ENCODE data around the gene CAPN8.

CAPN8 gene

DNA sequence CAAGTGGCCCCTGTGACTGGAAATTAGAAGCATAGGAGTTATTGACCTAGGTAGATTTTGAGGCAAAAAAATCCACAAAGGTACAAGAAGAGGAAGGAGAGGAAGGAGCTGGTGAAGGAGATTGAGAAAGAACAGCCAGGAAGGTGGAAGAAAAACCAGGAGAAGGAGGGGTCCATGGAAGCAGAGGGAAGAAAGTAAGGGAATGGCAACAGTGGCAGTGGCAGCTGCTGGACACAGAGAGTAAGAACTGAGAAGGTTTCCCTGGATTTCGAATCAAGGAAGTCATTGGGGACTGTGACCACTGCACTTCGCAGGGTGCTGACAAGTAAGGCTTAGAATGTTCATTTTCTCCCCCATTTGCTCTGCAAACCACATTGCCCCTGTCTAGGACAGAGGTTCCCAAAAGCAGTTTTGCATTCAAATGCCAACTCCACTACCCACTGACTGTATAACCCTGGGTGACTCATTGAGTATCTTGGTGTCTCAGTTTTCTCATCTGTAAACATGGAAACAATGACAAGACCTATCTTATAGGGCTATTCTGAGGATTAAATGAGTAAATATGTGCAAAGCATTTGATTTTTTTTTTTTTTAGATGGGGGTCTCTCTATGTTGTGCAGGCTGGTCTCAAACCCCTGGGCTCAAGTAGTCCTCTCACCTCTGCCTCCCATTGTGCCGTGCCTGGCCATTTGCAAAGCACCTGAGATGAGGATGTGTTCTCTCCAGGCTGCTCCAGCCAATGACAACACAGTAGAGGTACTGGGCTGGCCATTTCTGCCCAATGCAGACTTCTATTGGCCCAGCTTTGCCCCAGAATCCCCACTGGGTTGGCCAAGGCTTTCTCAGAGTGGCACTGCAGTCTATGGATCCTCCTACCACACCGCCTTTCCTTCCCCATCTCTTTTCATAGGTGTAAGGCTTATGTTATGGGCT lies 37.5 kb upstream of the CAPN8 start:
- DNase-seq (ENCODE audit: low read depth in 2 of 2), result no peak

DNA sequence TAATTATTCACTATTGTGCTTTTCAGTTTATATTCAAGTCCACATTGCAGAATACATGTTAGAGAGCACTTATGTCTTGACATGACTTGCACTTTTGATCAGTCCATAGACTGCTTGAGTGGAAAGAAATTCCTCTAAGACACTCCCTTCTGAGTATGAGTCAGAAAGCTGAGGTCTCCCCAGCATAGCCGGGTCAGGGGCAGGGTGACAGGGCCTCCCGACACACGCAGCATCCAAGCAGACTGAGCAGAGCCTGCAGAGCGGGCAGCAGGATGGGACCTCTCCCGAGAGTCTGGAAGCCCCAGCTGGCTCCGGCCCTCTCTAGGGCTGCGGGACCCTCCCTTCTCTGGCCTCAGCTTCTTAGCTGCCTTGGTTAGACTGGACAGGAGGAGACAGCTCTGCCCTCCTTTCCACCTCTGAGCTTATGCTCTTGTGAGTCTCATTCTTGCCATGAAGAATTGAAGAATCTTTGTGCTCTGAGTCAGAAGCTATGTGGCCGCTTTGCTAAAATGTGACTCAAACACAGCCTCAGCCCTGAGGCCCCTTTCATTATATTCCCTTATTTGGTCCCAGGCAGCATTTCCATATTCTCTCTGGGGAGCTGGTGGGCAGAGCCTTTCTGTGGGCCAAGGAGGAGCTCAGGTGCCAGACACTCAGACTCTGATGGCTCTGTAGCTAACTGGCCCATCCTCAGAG lies 35.6 kb upstream of the CAPN8 start:
- no peak for DNase-seq (ENCODE audit: low read depth in 2 of 2)

DNA sequence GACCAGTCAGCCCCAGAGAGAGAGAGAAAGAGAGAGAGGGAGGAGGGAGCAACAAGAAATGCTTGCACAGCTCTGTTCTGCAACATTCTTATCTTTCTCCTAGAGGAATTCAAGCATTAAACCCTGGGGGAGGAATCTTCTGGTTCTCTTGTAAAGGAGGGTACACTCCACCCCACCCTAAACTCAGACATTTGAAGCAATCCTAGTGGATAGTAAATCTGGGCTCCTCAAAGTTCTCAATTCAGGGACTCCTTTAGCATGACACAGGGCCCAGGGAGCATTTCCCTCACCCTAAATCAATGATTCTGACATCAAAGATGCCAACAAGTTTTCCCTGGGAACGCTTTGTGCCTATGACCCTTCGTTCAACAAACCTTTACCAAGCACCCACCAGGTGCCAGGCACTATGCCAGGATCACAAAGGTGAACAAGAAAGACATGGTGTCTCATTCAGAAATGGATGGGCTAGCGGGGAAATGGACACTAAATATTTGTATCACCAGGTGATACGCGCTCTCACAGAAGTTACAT lies 35.0 kb upstream of the CAPN8 start:
- no peak for DNase-seq (ENCODE audit: low read depth in 2 of 2)

DNA sequence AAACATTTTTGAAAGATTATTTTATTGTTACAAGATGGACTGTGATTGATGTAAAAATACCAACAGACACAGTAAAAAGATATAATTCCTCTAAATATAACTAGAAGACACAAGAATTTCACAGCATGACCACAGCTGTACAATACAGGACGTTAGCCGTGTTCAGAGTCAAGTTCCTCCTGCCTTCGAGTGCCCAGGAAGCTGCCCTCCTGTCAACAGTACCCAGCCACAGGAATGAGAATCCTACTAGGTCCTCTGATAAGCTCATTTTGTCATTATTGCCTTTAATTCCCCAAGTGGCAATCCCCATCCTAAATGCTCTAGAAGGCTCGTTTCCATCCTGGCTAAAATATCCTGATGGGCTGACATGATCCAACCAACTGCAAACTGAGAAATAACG lies 30.4 kb upstream of the CAPN8 start:
- DNase-seq (ENCODE audit: low read depth in 2 of 2), result no peak

GRCh38 chr1:223695014-223695548 lies 29.6 kb upstream of the CAPN8 start:
- DNase-seq (ENCODE audit: low read depth in 2 of 2), result no peak

DNA sequence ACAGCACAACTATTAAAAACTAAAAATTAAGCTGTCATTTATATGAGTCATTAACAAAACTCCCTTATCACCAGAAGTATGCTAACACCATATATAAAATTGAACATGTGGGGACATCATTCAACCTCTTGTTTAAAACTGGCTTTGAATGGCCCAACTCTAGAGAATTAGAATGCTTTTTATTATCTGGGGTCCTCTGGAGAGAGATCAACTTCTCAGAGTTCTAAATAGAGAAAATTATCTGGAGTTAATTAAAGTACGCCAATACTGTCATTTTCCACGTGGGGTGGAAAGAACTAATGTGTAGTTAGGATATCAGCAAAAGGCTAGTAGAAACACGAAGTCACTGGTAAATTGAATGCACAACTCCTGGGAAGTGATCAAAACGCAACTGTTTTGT lies 25.6 kb upstream of the CAPN8 start:
- no peak for DNase-seq (ENCODE audit: low read depth in 2 of 2)

DNA sequence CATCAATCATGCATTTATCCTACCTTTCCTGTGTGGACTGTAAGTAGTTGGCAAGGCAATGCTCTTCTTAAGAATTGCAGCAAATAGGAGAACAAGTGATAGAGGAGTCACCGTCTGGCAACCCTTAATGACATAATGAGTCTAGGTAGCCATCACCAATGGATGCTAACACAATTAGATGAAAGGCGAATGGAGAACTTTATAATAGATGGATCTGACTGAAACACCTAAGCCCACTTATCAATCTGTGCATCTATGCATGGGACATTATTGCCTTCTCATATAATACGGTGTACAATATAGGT lies 18.9 kb upstream of the CAPN8 start:
- DNase-seq (ENCODE audit: low read depth in 2 of 2), result no peak

DNA sequence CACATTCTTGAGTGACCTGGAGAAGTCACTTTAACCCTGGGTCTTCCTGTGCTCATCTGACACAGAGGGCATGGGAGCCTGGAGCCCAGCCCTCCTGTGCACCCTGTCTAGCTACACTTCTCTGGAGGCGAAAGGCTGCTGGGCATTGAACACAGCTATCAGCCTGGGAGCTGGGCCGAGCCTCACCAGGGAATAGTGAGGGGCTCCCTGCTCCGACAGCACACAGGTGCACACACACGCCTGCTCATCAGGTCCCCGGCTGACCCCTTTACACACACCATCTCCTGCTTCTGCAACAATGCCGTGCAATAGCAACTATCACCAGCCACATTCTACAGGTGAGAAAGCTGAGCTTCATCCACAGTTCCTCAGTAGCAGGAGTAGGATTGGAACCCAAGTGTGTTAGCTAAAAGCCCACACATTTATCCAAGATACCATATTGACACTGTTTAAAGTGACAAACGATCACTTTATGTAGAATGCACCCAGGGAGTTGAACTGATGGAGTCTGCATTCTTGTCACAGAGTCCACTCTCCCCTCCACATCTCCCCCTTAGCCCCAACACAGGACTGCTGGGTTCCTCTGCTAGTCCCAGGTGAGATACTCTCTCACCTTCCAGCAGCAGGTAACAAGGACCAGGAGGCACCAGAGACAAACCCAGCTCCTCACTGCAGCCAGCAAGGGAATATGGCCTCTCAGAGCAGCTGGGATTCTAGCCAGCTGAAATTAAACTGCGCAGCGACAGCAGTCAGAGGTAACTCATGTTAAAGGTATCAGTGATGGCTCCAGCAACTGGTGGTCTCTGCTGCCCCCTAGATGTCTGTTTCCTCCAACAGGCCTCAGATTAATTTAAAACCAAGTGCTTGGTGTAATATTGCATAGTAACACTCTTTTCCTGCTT lies 18.3 kb upstream of the CAPN8 start:
- DNase-seq (ENCODE audit: low read depth in 2 of 2), result peak in 1 of 2 donors; percentile 19

DNA sequence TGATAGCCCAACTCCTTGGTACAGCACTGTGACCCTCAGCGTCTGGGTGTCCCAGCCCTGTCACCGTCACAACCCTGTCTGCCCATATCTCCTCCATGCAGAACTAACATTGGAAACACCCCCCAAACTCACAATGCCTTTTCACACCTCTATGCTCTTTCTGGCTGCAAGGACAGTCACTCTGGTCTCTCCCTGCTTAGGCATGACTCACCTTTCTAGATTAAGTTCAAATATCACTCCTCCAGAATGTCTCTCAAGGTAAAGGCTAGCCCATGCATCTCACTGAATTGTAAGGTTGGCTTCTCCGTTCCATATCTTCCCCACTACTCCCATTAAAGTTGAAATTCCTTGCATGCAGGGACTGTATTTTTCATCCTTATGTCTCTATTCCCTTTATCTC lies 17.0 kb upstream of the CAPN8 start:
- DNase-seq (ENCODE audit: low read depth in 2 of 2), result no peak

GRCh38 chr1:223680188-223680587 lies 14.7 kb upstream of the CAPN8 start:
- DNase-seq (ENCODE audit: low read depth in 2 of 2), result no peak

DNA sequence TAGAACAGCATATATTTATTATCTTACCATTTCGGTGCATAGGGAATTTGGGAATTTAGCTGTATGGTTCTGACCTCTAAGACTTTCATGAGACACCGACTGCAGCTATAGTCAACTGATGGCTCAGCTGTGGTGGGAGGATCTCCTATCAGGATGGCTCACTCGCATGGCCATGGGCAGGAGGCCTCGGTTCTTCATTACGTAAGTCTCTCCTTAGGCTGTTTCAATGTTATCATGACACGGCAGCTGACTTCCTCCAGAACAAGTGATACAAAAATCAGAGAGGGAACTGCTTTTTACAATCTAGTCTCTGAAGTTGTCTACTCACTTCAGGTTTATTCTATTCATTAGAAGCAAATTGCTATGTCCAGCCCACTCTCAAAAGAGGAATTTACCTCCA lies 13.3 kb upstream of the CAPN8 start:
- no peak for DNase-seq (ENCODE audit: low read depth in 2 of 2)

DNA sequence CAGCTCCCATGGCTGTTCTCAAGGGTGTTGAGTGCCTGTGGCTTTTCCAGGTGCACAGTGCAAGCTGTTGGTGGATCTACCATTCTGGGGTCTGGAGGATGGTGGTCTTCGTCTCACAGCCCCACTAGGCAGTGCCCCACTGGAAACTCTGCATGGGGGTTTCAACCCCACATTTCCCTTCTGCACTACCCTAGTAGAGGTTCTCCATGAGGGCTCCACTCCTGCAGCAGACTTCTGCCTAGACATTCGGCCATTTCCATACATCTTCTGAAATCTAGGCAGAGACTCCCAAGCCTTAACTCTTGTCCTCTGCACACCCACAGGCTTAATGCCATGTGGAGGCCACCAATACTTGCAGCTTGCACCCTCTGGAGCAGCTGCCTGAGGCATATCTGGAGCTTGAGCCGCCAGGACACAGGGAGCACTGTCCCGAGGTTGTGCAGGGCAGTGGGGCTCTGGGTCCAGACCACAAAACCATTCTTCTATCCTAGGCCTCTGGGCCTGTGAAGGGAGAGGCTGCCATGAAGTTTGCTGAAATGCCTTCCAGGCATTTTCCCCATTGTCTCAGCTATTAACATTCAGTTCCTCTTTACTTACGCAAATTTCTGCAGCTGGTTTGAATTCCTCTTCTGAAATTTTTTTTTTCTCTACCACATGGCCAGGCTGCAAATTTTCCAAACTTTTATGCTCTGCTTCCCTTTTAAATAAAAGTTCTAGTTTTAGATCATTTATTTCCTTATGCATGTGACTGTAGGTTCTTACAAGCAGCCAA lies 8.8 kb upstream of the CAPN8 start:
- no peak for DNase-seq (ENCODE audit: low read depth in 2 of 2)

- no peak for DNase-seq (ENCODE audit: low read depth in 2 of 2)
These were observed 5.1 kb upstream of the CAPN8 start for GRCh38 chr1:223670458-223671159.

DNA sequence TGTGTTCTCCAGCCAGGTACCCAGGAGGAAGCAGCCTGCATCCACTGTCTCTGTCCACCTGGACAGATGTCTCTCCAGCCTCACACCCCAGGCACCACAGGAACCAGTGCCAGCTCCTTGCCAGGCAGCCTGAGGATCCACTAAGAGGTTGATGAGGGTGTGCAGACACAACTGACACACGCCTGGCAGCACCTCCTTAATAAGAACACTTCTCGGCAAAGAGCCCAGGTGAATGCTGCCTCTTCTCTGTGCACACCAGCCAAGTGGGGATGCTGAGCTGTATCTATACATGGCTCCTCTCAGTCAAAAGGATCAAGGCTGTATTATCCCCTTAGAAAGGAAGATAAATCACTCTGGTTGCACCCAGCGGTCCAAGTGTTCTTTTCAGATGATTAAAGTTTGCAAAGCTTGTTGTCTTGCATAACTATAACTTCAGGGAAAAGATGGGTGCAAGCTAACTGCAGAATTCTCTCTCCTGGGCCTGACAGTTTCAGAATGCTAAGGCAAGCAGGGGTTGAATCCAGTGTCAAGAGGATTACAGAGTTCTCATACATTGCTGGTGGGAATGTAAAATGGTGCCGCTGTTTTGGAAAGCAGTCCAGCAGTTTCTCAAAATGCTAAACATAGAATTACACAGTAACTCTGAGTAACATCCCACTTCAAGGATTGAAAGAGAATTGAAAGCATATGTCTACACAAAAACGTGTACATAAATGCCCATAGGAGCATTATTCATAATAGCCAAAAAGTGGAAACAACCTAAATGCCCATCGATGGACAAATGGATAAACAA lies 3.7 kb upstream of the CAPN8 start:
- DNase-seq (ENCODE audit: low read depth in 2 of 2), result no peak

GRCh38 chr1:223667484-223668182 lies 2.1 kb upstream of the CAPN8 start:
- no peak for DNase-seq (ENCODE audit: low read depth in 2 of 2)

DNA sequence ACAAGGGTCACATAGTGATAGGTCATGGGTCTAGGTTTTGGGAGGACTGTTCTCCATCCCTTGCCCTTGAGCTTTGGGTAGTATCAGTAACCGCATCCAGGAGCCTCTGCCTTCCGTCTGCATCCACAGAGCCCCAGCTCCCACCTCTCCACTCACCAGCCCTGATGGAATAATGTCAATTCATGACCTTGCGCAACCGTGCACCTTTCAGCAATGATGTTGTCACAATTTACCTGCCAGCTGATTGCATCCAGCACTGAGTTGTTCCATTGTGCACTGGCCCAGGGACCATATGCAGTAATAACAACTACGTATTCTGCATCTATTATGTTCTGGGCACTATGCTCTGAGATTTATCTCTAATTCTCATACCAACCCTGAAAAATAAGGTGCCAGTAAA lies 1.4 kb downstream of the CAPN8 start:
- DNase-seq (ENCODE audit: low read depth in 2 of 2), result no peak

GRCh38 chr1:223662943-223663342 lies 2.6 kb downstream of the CAPN8 start:
- no peak for DNase-seq (ENCODE audit: low read depth in 2 of 2)

DNA sequence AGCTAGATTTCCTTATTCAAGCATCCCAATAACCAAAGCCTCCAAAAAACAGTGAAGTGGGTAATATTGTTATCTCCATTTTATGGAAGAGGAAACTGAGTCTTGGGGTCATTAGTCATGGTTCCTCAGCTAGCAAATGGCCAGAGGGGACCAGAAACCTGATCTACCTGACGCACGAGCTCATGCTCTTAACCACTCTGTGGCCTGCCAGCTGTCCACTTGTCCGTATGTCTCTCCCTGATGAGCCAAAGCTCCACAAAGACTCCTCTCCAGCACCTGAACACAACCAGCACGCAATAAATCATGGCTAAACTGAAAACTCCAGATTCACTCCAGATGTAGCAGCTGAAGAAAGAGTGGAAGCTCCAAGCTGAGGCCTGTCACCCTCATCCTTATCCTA lies 5.8 kb downstream of the CAPN8 start:
- no peak for DNase-seq (ENCODE audit: low read depth in 2 of 2)

DNA sequence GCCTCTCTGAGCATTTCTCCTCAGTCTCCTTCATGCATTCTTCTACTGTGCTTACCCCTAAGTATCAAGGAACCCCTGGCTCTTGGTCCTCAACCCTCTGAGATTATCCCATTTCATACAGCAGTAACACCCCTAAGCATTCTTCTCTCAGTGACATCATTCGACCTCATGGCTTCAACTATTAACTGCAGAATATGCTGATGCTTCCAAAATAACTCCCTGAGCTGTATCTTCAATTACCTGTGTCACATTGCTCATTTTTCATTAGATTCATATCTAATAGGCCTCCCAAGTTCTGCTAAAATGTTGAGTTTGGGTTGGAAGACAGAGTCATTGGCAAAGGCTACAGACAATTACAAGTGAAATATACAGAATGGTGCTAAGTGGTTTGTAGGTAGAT lies 7.5 kb downstream of the CAPN8 start:
- DNase-seq (ENCODE audit: low read depth in 2 of 2), result no peak
